ENCODE measurements around the gene SCFD2. TPM values are rescaled to one million over a fixed set of nuclear protein-coding genes. Genes with fewer than 3 reads are reported as not detected.

SCFD2 gene
- total and polyA plus RNA-seq, 2 of the 8 experiments (the other 6 are each of a cell fraction or from before 2014, with no cell fraction given) = 6.2 to 10.2 TPM

- DNase-seq (ENCODE audit: low read depth in 1 of 2, low spot score in 2 of 2) (no peak), FAIRE-seq (no peak)
- Histone ChIP-seq H2BK20ac (ENCODE audit: low read length) (no peak overlapping the region), H2BK12ac (ENCODE audit: low read depth, low read length) (no peak overlapping the region), H3K23ac (ENCODE audit: insufficient read length) (no peak overlapping the region), H4K8ac (ENCODE audit: extremely low read depth, insufficient read depth, low read length) (no peak overlapping the region), H4K5ac (ENCODE audit: insufficient read length, low read depth, low read length) (no peak overlapping the region), H2BK120ac (replicated peaks; ENCODE audit: low read depth, low read length) (no peak overlapping the region), H3K27me3 (replicated peaks in 1 of 4; ENCODE audit: control insufficient read depth in 3 of 4, extremely low read depth in 1 of 4, insufficient read depth in 3 of 4, low read length in 3 of 4) (no peaks in the 10 kb centered on the region), H3K36me3 (ENCODE audit: control insufficient read depth in 2 of 4, insufficient read depth in 4 of 4, low read length in 3 of 4) (no peaks in the 10 kb centered on the region), H3K23me2 (ENCODE audit: low read depth, low read length) (no peaks in the 10 kb centered on the region), H3K4me3 (ENCODE audit: extremely low read depth in 1 of 4, insufficient read depth in 2 of 4, low read depth in 3 of 4, low read length in 4 of 4) (no peak overlapping the region), H3K4me1 (replicated peaks in 1 of 4; ENCODE audit: control insufficient read depth in 3 of 4, insufficient read depth in 4 of 4, low read length in 3 of 4) (no peaks in the 10 kb centered on the region), H3K18ac (ENCODE audit: extremely low read depth, low read length) (no peak overlapping the region), H2BK5ac (ENCODE audit: low read depth, low read length) (no peak overlapping the region), H3K27ac (ENCODE audit: low read depth, low read length) (no peak overlapping the region), H3K79me1 (ENCODE audit: low read depth, low read length) (no peaks in the 10 kb centered on the region), H3K4me2 (ENCODE audit: insufficient read depth in 1 of 2, low read depth in 2 of 2, low read length in 2 of 2) (no peak overlapping the region), H4K91ac (replicated peaks; ENCODE audit: insufficient read length, low read length) (no peak overlapping the region), H2AFZ (ENCODE audit: low read length) (no peak overlapping the region), H3K56ac (replicated peaks; ENCODE audit: insufficient read length, low read depth, low read length) (no peak overlapping the region), H4K20me1 (replicated peaks in 1 of 2; ENCODE audit: control insufficient read depth in 1 of 2, insufficient read depth in 2 of 2, low read length in 2 of 2) (no peaks in the 10 kb centered on the region), H3K79me2 (ENCODE audit: control insufficient read depth in 1 of 2, insufficient read depth in 2 of 2, low read length in 2 of 2) (no peaks in the 10 kb centered on the region), H2AK5ac (ENCODE audit: low read depth, low read length) (no peak overlapping the region), H2BK15ac (ENCODE audit: low read length) (no peak overlapping the region), H3K9ac (replicated peaks in 1 of 4; ENCODE audit: extremely low read depth in 1 of 4, low read depth in 3 of 4, low read length in 3 of 4) (no peak overlapping the region), H3K9me3 (ENCODE audit: insufficient read depth in 2 of 2, low read depth in 1 of 2, low read length in 1 of 2) (no peaks in the 10 kb centered on the region; a peak in 1 of 4 replicates), H3K4ac (replicated peaks; ENCODE audit: insufficient read length, low read depth, low read length) (no peak overlapping the region), H3K14ac (ENCODE audit: insufficient read length) (no peak overlapping the region)
- ChIA-PET POLR2A (ENCODE audit: partially characterized antibody) (no interaction called here), CTCF (ENCODE audit: partially characterized antibody) (no interaction called here)
- TF ChIP-seq CTBP2 (IDR thresholded peaks at IDR 0.05; ENCODE audit: borderline replicate concordance, insufficient read depth, insufficient read length, low read length) (no peak), HDAC2 (IDR thresholded peaks at IDR 0.05; ENCODE audit: borderline replicate concordance in 1 of 2, low read depth in 2 of 2, low read length in 2 of 2) (no peak), SP4 (IDR thresholded peaks at IDR 0.05; ENCODE audit: low read length) (no peak), RBBP5 (IDR thresholded peaks at IDR 0.05; ENCODE audit: borderline replicate concordance, low read depth, low read length) (no peak), CBX8 (IDR thresholded peaks at IDR 0.05; ENCODE audit: borderline replicate concordance, low read depth, low read length) (no peak), POLR2A (IDR thresholded peaks at IDR 0.05; ENCODE audit: control extremely low read depth in 1 of 2, low read depth in 2 of 2, low read length in 2 of 2) (no peak), JUND (IDR thresholded peaks at IDR 0.05; ENCODE audit: low read length) (no peak), ATF2 (IDR thresholded peaks at IDR 0.05; ENCODE audit: low read length) (no peak)
- WGBS, 2 experiments (ENCODE audit: extremely low coverage in 1 of 2, insufficient coverage in 1 of 2, insufficient read length in 1 of 2, insufficient replicate concordance in 2 of 2, low coverage in 1 of 2, low lambda C conversion rate in 2 of 2, missing lambda C conversion rate in 1 of 2) = 84% methylated on average over 4 of the region's 4 CpGs; no CpG with 5 or more reads in 1 of the 2 experiments
Measured at GRCh38 chr4:53235547-53235946, 130.3 kb downstream of the SCFD2 start.

All from H1 (cell line).